Activated CD4-positive, alpha-beta T cell treated with anti-CD3 and anti-CD28 coated beads, Interleukin-2, Interleukin-6, amounts not matched to agents 100 ng/mL and 50 ng/mL, durations not matched to agents 16 hours and 8 hours (primary cell): ENCODE data around the gene GGA2.
"Not testable (repeated sequence)": the region's sequence is repeated elsewhere in the genome, so short reads cannot be mapped to it uniquely, and the experiment has no call there.

ENCODE experiments used
- DNase-seq: peaks from one replicate; pipeline ENCODE4 v3.0.0-alpha.2; 2020

GGA2 gene, protein sequence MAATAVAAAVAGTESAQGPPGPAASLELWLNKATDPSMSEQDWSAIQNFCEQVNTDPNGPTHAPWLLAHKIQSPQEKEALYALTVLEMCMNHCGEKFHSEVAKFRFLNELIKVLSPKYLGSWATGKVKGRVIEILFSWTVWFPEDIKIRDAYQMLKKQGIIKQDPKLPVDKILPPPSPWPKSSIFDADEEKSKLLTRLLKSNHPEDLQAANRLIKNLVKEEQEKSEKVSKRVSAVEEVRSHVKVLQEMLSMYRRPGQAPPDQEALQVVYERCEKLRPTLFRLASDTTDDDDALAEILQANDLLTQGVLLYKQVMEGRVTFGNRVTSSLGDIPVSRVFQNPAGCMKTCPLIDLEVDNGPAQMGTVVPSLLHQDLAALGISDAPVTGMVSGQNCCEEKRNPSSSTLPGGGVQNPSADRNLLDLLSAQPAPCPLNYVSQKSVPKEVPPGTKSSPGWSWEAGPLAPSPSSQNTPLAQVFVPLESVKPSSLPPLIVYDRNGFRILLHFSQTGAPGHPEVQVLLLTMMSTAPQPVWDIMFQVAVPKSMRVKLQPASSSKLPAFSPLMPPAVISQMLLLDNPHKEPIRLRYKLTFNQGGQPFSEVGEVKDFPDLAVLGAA

DNA sequence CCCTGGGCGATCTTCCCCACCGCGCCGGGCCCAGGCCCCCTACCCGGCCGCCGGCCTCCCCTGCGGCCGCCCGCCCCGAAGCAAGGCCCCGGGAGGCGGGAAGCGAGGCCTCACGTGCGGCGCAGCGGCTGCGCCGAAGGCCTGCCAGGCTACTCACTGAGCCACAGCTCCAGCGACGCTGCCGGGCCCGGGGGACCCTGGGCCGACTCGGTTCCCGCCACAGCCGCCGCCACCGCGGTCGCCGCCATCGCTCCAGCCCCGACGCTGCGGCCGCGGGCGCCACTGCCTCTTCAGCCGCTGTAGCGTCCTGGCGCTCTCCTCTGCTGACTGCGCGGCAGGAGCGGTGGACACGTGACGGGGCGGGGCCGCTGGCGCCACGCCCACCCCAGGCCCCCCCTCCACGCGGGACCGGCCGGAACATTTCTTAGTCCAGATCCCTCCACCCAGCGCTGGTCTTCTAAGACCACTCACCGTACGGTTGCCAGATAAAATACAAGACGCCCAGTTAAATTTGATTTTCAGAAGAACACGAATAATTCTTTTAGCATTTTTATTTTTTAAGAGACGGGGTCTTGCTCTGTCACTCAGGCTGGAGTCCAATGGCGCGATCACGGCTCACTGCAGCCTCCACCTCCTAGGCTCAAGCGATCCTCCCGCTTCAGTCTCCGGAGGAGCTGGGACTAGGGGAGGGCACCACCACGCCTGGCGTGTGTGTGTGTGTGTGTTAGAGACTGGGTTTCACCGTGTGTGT, at the start of gene GGA2:
Gene GGA2, minus strand, starts transcription at position 331 of the 751 bp plus-strand sequence. Its CDS starts 83 bp downstream, at position 248.
- peak; percentile 83 for DNase-seq

DNA sequence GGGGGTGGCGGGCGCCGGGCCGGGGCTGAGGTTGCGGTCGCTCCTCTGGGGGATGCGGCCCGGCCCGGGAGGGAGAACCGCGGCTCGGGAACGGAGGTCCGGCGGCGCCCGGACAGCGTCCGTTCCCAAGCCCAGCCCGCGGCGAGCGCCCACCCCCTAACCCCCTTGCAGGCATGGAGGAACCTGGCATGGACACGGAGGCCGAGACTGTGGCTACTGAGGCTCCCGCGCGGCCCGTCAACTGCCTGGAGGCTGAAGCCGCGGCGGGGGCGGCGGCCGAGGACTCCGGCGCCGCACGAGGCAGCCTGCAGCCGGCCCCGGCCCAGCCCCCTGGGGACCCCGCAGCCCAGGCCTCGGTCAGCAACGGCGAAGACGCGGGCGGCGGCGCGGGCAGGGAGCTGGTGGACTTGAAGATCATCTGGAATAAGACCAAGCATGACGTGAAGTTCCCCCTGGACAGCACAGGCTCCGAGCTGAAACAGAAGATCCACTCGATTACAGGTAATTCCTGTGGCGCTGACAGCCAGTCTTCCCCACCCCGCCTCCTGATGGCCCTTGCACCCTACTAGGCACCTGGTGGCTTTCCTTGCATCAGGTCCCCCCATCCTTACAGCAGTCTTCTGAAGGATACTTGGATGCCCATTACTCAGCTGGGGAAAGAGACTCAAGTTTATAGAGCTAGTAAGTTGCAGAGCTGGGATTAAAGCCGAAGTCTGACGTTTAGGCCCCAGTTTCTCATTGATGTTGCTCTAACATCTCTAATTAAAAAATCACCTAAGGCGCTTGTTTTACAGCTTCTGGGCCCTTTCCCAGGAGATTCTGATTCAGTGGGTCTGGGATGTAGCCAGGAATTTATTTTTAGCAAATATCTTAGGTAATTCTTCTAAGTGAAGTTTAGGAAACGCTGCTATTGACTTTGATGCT, 47.7 kb upstream of the GGA2 start:
- peak; percentile 7 for DNase-seq

DNA sequence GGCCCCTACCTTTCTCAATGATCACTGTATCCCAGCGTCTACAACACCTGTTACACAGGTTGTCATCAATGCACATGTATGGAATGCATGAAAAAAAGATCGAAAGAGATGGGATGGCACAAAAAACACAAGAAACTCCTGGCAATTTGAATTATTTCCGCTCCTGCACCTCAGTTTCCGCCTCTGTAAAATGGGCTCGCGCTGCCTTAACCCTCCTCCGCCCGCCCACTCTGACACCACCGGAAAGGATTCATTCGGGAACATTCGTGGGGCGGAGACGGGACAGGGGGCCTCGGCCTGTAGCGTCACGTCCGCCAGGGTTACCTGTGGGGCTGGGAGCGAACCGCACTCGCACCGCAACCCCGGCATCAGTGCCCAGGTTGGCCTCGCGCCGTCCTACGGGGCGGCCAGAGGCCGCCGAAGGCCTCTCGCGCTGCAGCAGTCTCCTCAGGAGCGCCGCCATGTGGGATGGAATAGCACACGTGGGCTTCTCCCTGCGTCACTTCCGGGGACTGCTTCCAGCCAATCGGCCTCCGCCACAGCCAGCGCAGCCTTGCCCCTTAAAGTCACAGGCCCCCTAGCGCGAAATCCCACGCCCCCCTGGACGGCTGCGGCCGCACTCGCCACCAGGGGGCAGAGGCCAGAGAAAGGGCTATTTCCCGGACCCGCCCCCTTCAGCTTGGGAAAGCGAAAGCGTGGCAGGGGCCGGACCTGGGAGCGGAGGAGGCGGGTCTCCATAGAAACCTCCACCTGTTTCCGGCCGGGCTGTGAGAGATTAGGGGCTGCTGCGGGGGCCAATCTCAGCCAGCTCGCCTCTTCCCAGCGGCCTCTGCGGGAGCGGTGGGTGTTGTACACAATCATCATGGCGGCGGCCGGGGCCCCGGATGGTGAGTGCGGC, 46.8 kb upstream of the GGA2 start, which contains the start of the genes EARS2 and UBFD1:
Gene EARS2, minus strand, starts transcription at position 470 of the 898 bp plus-strand sequence. Its CDS starts 7 bp downstream, at position 463.
Gene UBFD1, plus strand, starts transcription at position 847 of the 898 bp plus-strand sequence. Its CDS starts 16 bp downstream, at position 863.
- peak; percentile 99 for DNase-seq

GRCh38 chr16:23554536-23554935, 44.2 kb upstream of the GGA2 start:
- no peak for DNase-seq

- no peak for DNase-seq
Observed at GRCh38 chr16:23552161-23552560, 41.9 kb upstream of the GGA2 start.

DNA sequence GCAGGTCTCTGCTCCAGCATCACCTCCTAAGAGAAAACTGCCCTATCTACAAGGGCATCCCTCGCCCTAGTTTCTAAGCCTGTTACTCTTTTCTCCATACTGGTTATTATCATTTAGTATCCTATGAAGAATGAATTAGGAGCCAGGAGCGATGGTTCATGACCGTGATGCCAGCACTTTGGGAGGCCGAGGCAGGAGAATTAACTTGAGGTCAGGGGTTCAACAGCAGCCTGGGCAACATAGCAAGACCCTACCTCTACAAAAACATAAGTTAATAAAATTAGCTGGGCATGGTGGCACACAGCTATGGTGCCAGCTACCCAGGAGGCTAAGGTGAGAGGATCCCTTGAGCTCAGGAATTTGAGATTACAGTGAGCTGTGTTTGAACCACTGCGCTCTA, 39.6 kb upstream of the GGA2 start:
- no peak for DNase-seq

GRCh38 chr16:23544436-23544835, 34.1 kb upstream of the GGA2 start:
- DNase-seq: no peak

- not testable (repeated sequence) for DNase-seq
Observed at GRCh38 chr16:23540817-23541178, 30.5 kb upstream of the GGA2 start.

- DNase-seq: no peak
Observed at GRCh38 chr16:23539984-23540816, 29.9 kb upstream of the GGA2 start.

DNA sequence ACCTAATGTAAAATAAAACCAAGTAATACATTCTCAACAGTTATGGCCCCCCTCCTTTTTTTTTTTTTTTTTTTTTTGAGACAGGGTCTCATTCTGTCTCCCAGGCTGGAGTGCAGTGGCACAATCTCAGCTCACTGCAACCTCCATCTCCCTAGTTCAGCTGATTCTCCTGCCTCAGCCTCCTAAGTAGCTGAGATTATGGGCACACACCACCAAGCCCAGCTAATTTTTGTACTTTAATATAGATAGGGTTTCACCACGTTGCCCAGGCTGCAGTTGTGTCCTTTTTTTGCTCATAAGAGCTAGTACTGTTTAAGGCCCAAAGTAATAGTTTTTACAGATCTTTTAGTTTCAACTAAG, 28.6 kb upstream of the GGA2 start:
- DNase-seq: no peak

- no peak for DNase-seq
Observed at GRCh38 chr16:23537390-23537789, 27.1 kb upstream of the GGA2 start.

DNA sequence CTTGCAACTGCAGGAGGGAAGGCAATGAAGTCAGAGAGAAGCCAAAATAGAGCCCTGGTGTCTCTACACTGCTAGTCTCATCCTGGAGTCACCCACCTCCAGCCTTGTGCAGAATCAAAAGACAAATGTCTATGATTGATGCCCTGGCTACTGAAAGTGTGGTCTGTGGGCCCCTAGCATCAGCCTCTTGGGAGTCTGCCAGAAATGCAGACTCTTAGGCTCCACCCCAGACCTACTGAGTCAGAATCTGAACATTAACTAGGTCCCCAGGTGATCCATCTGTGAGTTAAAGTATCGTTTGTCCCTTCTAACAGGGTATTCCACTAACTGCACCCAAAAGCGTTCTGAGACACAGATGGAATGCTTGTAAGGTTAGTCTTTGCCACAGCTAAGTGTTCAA, 25.6 kb upstream of the GGA2 start:
- no peak for DNase-seq

GRCh38 chr16:23534868-23535860, 24.9 kb upstream of the GGA2 start:
- DNase-seq: no peak

DNA sequence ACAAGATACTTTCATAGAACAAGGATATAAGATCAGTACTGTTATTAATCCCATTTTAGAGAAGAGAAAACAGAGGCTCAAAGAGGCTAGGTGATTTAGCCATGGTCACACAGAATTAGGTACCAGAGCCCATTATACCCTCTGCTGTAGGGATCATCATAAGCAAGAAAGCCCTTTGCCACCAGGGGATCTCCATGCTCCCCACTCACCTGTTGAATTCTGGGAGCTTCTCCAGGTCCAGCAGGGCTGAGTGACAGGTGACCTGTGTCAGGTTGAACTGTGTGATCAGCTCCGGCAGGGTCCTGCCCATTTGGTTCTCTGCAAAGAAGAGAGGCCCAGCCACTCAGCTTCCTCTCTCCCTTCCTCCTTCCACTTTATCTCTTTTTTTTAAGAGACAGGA, 22.2 kb upstream of the GGA2 start:
- DNase-seq: no peak

- no peak for DNase-seq
Observed at GRCh38 chr16:23530062-23530461, 19.8 kb upstream of the GGA2 start.

- DNase-seq: no peak
Observed at GRCh38 chr16:23528644-23529310, 18.5 kb upstream of the GGA2 start.

- no peak for DNase-seq
Observed at GRCh38 chr16:23527961-23528643, 17.8 kb upstream of the GGA2 start.

- DNase-seq: no peak
Observed at GRCh38 chr16:23524886-23525285, 14.6 kb upstream of the GGA2 start.
